22Rv1 (cell line): ENCODE measurements around the gene KIAA1671.

Experiments
- H3K27ac ChIP-seq: fragments of 450-650 bp; 2 replicates; pipeline ENCODE4 v1.5.1; 2017
- ZFX ChIP-seq: fragments of 450-650 bp; IDR thresholded peaks from 2 replicates; pipeline ENCODE4 v1.6.1; 2017; ENCODE audit warnings: antibody characterized with exemption, borderline replicate concordance
- TF ChIP-seq, protein P1 (sequence below): fragments of 450-650 bp; IDR thresholded peaks from 2 replicates; pipeline ENCODE4 v1.5.1; 2017; ENCODE audit warnings: mild to moderate bottlenecking

The KIAA1671 gene

DNA sequence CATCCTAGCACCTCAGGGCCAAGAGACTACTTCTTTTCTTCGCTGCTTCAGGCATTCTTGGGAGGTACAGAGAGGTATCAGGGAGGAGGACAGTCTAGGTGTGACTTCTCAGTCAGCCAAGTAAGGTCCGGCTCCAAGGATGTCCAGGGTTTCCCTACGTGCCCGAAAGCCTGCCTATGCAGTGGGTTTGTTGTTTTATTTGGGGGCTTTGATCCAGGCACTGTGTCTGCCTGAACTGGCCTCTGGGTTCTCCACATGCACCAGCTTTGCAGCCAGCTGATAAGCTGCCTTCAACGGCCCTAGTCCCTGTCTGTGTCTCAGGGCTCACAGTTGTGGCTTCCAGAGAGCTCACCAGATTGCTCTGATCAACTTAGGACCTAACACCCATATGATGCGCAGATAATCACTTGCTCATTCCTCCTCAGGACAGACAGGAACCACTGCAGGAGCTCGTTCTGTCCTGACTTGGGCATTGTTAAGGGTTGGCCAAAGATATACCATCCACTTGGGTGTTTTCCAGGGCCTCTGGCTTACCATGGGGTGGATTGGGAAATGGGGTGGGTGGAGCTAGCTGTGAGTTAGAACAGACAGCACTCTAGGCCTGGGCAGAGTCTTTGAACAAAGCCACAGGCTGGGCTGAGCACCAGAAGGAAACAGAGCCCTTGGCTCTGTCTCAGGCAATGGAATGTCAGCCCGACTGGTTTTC, 201.6 kb downstream of the KIAA1671 start:
- H3K27ac ChIP-seq: no peak overlapping the region
- no peak for TF ChIP-seq ZFX
- TF ChIP-seq, protein P1, sequence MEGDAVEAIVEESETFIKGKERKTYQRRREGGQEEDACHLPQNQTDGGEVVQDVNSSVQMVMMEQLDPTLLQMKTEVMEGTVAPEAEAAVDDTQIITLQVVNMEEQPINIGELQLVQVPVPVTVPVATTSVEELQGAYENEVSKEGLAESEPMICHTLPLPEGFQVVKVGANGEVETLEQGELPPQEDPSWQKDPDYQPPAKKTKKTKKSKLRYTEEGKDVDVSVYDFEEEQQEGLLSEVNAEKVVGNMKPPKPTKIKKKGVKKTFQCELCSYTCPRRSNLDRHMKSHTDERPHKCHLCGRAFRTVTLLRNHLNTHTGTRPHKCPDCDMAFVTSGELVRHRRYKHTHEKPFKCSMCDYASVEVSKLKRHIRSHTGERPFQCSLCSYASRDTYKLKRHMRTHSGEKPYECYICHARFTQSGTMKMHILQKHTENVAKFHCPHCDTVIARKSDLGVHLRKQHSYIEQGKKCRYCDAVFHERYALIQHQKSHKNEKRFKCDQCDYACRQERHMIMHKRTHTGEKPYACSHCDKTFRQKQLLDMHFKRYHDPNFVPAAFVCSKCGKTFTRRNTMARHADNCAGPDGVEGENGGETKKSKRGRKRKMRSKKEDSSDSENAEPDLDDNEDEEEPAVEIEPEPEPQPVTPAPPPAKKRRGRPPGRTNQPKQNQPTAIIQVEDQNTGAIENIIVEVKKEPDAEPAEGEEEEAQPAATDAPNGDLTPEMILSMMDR: no peak

DNA sequence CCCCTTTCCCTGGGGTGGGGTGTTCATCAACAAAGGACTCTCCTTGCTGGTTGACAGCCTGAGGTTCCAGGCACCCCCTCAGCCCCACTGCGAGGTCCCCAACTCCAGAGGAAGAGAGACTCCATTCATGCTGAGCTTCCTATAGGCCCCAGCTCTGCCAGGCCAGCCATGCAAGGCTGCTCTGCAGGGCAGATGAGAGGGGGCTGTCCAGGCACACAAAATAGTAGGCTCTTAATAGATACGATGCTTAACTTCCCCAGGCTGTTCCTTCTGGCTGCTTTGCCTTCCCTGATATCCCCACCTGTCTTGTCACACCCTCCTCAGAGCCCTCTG, 202.1 kb downstream of the KIAA1671 start:
- no peak overlapping the region for H3K27ac ChIP-seq
- TF ChIP-seq, protein P1: no peak
- TF ChIP-seq ZFX: no peak

DNA sequence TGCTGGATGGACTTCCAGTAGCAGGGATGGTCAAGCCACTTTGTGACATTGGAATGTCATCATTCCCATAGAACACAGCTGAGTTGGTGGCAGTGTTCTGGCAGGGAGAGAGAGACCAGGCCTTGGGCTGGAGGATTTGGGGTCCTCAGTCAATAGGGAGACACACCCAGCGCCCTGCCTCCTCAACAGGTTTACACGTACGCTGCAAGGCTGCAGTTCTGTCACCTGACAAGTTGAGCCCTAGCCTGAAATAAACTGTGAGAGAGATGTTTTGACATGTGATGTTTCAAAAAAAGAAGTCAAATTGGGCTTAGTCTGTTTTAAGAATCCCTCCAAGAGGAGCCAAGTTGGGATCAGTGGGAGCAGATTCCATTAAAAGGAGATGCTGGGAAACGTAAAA, 204.2 kb downstream of the KIAA1671 start:
- no peak overlapping the region for H3K27ac ChIP-seq
- TF ChIP-seq ZFX: no peak
- TF ChIP-seq, protein P1: no peak

DNA sequence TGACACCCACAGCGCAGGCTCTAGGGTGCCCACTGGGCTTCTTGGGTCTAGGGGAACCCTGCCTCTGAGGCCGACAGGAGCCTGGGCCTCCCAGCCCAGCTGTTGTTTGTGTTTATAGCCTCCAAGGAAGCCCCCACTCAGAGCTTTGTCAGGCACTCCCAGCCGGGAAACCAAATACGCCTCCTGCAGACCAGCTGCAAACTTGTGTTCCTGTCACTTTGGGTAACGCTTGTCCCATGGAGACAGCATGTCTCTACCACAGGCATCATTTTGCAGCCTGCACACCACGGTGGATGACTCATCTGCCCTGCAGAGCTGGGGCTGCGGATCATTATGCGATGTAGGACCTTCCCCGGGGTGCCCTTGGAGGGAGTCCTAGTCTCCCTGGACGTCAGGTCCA, 206.5 kb downstream of the KIAA1671 start:
- TF ChIP-seq ZFX: no peak
- TF ChIP-seq, protein P1: no peak
- H3K27ac ChIP-seq: no peak overlapping the region

GRCh38 chr22:25160120-25160996, 207.8 kb downstream of the KIAA1671 start:
- TF ChIP-seq ZFX: no peak
- TF ChIP-seq, protein P1: no peak
- H3K27ac ChIP-seq: no peak overlapping the region

GRCh38 chr22:25161017-25161915, 208.8 kb downstream of the KIAA1671 start:
- no peak overlapping the region for H3K27ac ChIP-seq

More at GRCh38 chr22:25161017-25161915, 208.8 kb downstream of the KIAA1671 start:
- TF ChIP-seq, protein P1: no peak
- TF ChIP-seq ZFX: no peak
